HEK293 (cell line): ENCODE results near the gene RPS18.

ENCODE experiments used
- CTCF ChIA-PET: fragments of 350-600 bp; formaldehyde crosslinking; extraction: SDS; loops from one replicate; lab custom pipeline; 2021; ENCODE audit warnings: antibody characterized with exemption; lab: Yijun Ruan, JAX
- POLR2A ChIA-PET: fragments of 300-600 bp; formaldehyde crosslinking; extraction: SDS; loops from one replicate; lab custom pipeline; 2020; ENCODE audit warnings: antibody characterized with exemption, inconsistent platforms; lab: Yijun Ruan, JAX
- H3K27ac ChIP-seq: fragments of 200-500 bp; sonication (Bioruptor generic); 2 replicates; pipeline ENCODE4 v1.5.1; 2014; ENCODE audit warnings: low read depth, low read length, control low read depth, inconsistent platforms; ENCODE audit errors: extremely low read depth
- H3K36me3 ChIP-seq, 2 experiments: fragments of 200-500 bp in 1 of 2; sonication (Bioruptor generic) in 1 of 2; 1 replicate in 1 of 2; 2 replicates in 1 of 2; pipeline ENCODE4 v1.5.1; 2014 to 2017; ENCODE audit warnings: inconsistent platforms in 2 of 2, low read length in 2 of 2; ENCODE audit not compliant: control insufficient read depth in 2 of 2, insufficient read depth in 1 of 2
- H3K4me1 ChIP-seq: fragments of 200-500 bp; sonication (Bioruptor generic); 2 replicates; pipeline ENCODE4 v1.5.1; 2014; ENCODE audit warnings: mild to moderate bottlenecking, low read length, inconsistent platforms; ENCODE audit not compliant: control insufficient read depth, insufficient read depth
- H3K4me3 ChIP-seq: 2 replicates; pipeline ENCODE4 v1.5.1; 2011; ENCODE audit warnings: low read depth, mild to moderate bottlenecking, control low read depth, low read length, moderate library complexity
- H3K9me3 ChIP-seq: fragments of 200-500 bp; sonication (Bioruptor generic); 2 replicates; pipeline ENCODE4 v1.5.1; 2014; ENCODE audit warnings: low read depth, low read length, inconsistent platforms; ENCODE audit not compliant: control insufficient read depth, insufficient read depth
- GLIS2 ChIP-seq: fragments of 450-650 bp; formaldehyde crosslinking; IDR thresholded peaks from 2 replicates; pipeline ENCODE4 v1.5.1; 2016; ENCODE audit warnings: missing biosample characterization, missing genetic modification characterization
- WT1 ChIP-seq: fragments of 450-650 bp; formaldehyde crosslinking; IDR thresholded peaks from 2 replicates; pipeline ENCODE4 v1.5.1; 2016; ENCODE audit warnings: missing biosample characterization, missing genetic modification characterization
- ZBTB8A ChIP-seq: fragments of 450-650 bp; formaldehyde crosslinking; IDR thresholded peaks from 2 replicates; pipeline ENCODE4 v1.5.1; 2016; ENCODE audit warnings: missing biosample characterization, missing genetic modification characterization
- ZFHX2 ChIP-seq: fragments of 450-650 bp; formaldehyde crosslinking; conservative IDR thresholded peaks from 2 replicates; pipeline ENCODE4 v1.5.1; 2016; ENCODE audit warnings: missing biosample characterization, missing genetic modification characterization
- ZNF274 ChIP-seq, 2 experiments: fragments of 200-500 bp in 1 of 2; fragments of 450-650 bp in 1 of 2; sonication (Bioruptor generic) in 1 of 2; formaldehyde crosslinking in 1 of 2; IDR thresholded peaks; 2 replicates each; pipeline versions ENCODE4 v1.5.1 to v1.6.1; 2014 to 2016; ENCODE audit warnings: borderline replicate concordance in 1 of 2, inconsistent platforms in 1 of 2, low read length in 1 of 2, missing biosample characterization in 1 of 2, missing genetic modification characterization in 1 of 2
- ZNF501 ChIP-seq: fragments of 450-650 bp; formaldehyde crosslinking; IDR thresholded peaks from 2 replicates; pipeline ENCODE4 v1.5.1; 2016; ENCODE audit warnings: missing biosample characterization, missing genetic modification characterization
- ZNF596 ChIP-seq: fragments of 450-650 bp; IDR thresholded peaks from 2 replicates; pipeline ENCODE4 v1.5.0; 2018; ENCODE audit warnings: missing biosample characterization, mild to moderate bottlenecking, missing genetic modification characterization, moderate library complexity
- ZNF600 ChIP-seq: fragments of 450-650 bp; formaldehyde crosslinking; IDR thresholded peaks from 2 replicates; pipeline ENCODE4 v1.5.1; 2016; ENCODE audit warnings: missing biosample characterization, missing genetic modification characterization
- ZNF660 ChIP-seq: fragments of 450-650 bp; IDR thresholded peaks from 2 replicates; pipeline ENCODE4 v1.5.1; 2018; ENCODE audit warnings: missing biosample characterization, mild to moderate bottlenecking, missing genetic modification characterization
- ZNF664 ChIP-seq: fragments of 450-650 bp; formaldehyde crosslinking; IDR thresholded peaks from 2 replicates; pipeline ENCODE4 v1.5.1; 2016; ENCODE audit warnings: missing biosample characterization, missing genetic modification characterization
- ZNF768 ChIP-seq: fragments of 450-650 bp; formaldehyde crosslinking; IDR thresholded peaks from 2 replicates; pipeline ENCODE4 v1.5.1; 2018; ENCODE audit warnings: missing biosample characterization, mild to moderate bottlenecking, missing genetic modification characterization
- ZNF843 ChIP-seq: fragments of 450-650 bp; formaldehyde crosslinking; IDR thresholded peaks from 2 replicates; pipeline ENCODE4 v1.5.1; 2016; ENCODE audit warnings: missing biosample characterization, missing genetic modification characterization
- ZSCAN30 ChIP-seq: fragments of 450-650 bp; IDR thresholded peaks from 2 replicates; pipeline ENCODE4 v1.5.1; 2018; ENCODE audit warnings: missing biosample characterization, mild to moderate bottlenecking, missing genetic modification characterization, moderate library complexity
- TF ChIP-seq, protein P1 (sequence below): fragments of 450-650 bp; formaldehyde crosslinking; IDR thresholded peaks from 2 replicates; pipeline ENCODE4 v1.5.1; 2016; ENCODE audit warnings: missing biosample characterization, missing genetic modification characterization, borderline replicate concordance
- TF ChIP-seq, protein P2 (sequence below): fragments of 450-650 bp; formaldehyde crosslinking; IDR thresholded peaks from 2 replicates; pipeline ENCODE4 v1.5.1; 2016; ENCODE audit warnings: missing biosample characterization, missing genetic modification characterization, low read depth
- TF ChIP-seq, protein P3 (sequence below): fragments of 450-650 bp; formaldehyde crosslinking; IDR thresholded peaks from 2 replicates; pipeline ENCODE4 v1.5.1; 2016; ENCODE audit warnings: missing biosample characterization, missing genetic modification characterization
- TF ChIP-seq, protein P4 (sequence below): fragments of 450-650 bp; formaldehyde crosslinking; IDR thresholded peaks from 2 replicates; pipeline ENCODE4 v1.5.1; 2016; ENCODE audit warnings: missing biosample characterization, missing genetic modification characterization

Gene RPS18

DNA sequence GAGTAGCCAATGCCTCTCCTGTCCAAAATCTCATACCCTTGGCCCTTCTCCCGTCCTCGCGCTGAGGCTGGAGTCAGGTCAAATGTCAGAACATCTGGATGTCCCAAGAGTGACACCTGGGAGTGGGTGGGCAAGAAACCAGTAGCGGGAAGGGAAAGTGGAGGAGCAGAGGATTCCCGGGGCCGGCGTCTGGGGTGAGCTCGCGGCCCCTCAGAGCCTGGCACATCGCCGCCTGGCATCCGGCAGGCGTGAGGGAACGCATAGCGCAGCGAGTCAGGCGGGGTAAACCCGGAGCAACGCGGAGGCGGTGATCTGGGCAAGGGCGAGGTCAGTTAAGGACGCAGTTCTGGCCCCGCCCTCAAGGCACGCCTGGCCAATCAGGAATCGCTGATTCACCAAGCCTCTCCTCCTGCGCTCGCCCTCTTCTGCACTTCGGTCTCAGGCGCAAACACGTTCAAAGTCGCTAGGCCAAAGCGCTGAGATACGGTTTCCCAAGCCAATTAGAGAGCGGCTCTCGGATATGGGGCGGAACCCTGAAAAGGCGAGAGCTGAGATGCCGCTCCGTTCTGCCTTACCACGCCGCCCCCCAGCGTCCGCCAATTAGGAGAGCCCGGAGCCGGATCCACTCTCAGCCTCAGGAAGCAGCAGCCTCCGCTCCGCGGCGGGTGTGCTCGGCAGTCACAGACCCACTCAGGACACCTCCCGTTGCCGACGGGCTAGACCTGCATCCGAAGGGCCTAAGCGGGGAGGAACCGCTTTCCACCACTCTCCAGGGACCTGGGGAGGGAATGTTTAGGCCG, 22.7 kb upstream of the RPS18 start (continued):
- TF ChIP-seq, protein P1, sequence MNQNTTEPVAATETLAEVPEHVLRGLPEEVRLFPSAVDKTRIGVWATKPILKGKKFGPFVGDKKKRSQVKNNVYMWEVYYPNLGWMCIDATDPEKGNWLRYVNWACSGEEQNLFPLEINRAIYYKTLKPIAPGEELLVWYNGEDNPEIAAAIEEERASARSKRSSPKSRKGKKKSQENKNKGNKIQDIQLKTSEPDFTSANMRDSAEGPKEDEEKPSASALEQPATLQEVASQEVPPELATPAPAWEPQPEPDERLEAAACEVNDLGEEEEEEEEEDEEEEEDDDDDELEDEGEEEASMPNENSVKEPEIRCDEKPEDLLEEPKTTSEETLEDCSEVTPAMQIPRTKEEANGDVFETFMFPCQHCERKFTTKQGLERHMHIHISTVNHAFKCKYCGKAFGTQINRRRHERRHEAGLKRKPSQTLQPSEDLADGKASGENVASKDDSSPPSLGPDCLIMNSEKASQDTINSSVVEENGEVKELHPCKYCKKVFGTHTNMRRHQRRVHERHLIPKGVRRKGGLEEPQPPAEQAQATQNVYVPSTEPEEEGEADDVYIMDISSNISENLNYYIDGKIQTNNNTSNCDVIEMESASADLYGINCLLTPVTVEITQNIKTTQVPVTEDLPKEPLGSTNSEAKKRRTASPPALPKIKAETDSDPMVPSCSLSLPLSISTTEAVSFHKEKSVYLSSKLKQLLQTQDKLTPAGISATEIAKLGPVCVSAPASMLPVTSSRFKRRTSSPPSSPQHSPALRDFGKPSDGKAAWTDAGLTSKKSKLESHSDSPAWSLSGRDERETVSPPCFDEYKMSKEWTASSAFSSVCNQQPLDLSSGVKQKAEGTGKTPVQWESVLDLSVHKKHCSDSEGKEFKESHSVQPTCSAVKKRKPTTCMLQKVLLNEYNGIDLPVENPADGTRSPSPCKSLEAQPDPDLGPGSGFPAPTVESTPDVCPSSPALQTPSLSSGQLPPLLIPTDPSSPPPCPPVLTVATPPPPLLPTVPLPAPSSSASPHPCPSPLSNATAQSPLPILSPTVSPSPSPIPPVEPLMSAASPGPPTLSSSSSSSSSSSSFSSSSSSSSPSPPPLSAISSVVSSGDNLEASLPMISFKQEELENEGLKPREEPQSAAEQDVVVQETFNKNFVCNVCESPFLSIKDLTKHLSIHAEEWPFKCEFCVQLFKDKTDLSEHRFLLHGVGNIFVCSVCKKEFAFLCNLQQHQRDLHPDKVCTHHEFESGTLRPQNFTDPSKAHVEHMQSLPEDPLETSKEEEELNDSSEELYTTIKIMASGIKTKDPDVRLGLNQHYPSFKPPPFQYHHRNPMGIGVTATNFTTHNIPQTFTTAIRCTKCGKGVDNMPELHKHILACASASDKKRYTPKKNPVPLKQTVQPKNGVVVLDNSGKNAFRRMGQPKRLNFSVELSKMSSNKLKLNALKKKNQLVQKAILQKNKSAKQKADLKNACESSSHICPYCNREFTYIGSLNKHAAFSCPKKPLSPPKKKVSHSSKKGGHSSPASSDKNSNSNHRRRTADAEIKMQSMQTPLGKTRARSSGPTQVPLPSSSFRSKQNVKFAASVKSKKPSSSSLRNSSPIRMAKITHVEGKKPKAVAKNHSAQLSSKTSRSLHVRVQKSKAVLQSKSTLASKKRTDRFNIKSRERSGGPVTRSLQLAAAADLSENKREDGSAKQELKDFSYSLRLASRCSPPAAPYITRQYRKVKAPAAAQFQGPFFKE (tag by site-specific recombination), result no peak
- peak; percentile 80 for TF ChIP-seq ZFHX2
- 0 out of 2 replicates have a peak, but pooled peaks have one; percentile 28 for TF ChIP-seq ZNF501
- peak; percentile 71 for TF ChIP-seq GLIS2 (tag by site-specific recombination)
- TF ChIP-seq ZNF664 (tag by site-specific recombination), result no peak
- TF ChIP-seq ZNF596 (tag by site-specific recombination), result no peak
- 0 out of 2 replicates have a peak, but pooled peaks have one; percentile 36 for TF ChIP-seq ZSCAN30 (tag by site-specific recombination)
- no peak; the same call in 1 of the 2 replicates for TF ChIP-seq ZNF843 (tag by site-specific recombination)
- peak; percentile 28; the same call in 1 of the 2 replicates for TF ChIP-seq ZBTB8A (tag by site-specific recombination)
- TF ChIP-seq, protein P2, sequence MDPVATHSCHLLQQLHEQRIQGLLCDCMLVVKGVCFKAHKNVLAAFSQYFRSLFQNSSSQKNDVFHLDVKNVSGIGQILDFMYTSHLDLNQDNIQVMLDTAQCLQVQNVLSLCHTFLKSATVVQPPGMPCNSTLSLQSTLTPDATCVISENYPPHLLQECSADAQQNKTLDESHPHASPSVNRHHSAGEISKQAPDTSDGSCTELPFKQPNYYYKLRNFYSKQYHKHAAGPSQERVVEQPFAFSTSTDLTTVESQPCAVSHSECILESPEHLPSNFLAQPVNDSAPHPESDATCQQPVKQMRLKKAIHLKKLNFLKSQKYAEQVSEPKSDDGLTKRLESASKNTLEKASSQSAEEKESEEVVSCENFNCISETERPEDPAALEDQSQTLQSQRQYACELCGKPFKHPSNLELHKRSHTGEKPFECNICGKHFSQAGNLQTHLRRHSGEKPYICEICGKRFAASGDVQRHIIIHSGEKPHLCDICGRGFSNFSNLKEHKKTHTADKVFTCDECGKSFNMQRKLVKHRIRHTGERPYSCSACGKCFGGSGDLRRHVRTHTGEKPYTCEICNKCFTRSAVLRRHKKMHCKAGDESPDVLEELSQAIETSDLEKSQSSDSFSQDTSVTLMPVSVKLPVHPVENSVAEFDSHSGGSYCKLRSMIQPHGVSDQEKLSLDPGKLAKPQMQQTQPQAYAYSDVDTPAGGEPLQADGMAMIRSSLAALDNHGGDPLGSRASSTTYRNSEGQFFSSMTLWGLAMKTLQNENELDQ (tag by site-specific recombination), result no peak
- TF ChIP-seq ZNF274 (IDR thresholded peaks at IDR 0.05; ENCODE audit: low read length), result no peak
- no peak for TF ChIP-seq ZNF274 (tag by site-specific recombination; IDR thresholded peaks at IDR 0.05; ENCODE audit: borderline replicate concordance)

DNA sequence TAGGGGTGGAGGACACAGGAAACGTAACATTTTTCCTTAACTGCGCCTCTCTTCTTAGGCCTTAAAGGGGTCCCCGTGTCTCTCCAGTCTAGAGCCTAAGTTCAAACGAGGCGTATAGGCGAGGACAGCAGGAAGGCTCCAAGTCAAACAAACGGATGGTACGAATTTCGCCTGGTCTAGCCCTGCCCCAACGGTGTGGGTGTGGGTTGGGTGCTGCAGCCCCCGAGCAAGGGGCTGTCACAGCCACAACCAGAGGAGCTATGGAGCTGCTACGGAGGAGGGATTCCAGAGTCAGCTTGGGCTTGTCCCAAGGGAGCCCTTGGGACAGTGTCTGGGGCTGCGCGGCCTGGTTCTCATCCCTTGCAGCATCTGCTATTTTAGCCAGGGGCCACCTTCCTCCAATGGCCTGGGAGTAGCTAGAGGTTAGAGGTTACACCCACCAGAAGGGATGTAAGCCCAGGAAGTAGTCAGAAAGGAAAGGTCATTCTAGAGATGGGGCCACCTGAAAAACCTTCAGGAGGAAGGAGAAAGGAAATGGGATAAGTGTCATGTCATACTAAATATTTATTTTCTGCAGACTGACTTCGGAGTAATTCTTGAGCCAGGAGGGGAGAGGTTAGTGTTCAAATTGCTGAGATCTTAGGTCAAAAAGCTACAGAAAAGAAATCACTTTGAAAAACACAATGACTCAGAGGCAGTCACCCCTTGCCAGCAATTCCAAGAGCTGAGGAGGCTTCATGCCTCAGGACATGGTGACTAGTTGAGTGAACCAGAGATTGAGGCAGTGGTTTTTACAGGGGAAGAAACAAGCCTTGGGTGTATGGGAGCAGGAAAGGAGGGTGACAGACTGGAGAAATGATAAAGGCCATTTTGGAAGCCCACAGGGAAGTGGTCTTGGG, 21.9 kb upstream of the RPS18 start:
- ChIA-PET POLR2A (interaction anchor here (0.6 to 4.8 kb wide), 25 partner anchors 10 to 355 kb away, joined by 3 to 65 read pairs (median 5); partner anchors contain the start of genes B3GALT4, HSD17B8, PFDN6 and RGL2), CTCF (interaction anchor here (0.6 to 6.1 kb wide), 20 partner anchors 10 to 411 kb away, joined by 3 to 76 read pairs (median 12); partner anchors contain the start of genes HSD17B8, RING1, RPS18 and TAP2)
- Histone ChIP-seq H3K4me3 (peak overlapping the region; percentile 62), H3K36me3 (peaks cover 14 to 20% of the 10 kb centered on the region in 2 experiments; a peak in 2 of 3 replicates), H3K9me3 (no peaks in the 10 kb centered on the region), H3K27ac (peak overlapping the region; percentile 81), H3K4me1 (peaks cover 12% of the 10 kb centered on the region)
- TF ChIP-seq ZSCAN30 (tag by site-specific recombination), result 0 out of 2 replicates have a peak, but pooled peaks have one; percentile 13
- TF ChIP-seq WT1 (tag by site-specific recombination), result no peak
- 0 out of 2 replicates have a peak, but pooled peaks have one; percentile 48 for TF ChIP-seq ZFHX2
- TF ChIP-seq ZNF768 (tag by site-specific recombination), result no peak
- TF ChIP-seq, protein P3, sequence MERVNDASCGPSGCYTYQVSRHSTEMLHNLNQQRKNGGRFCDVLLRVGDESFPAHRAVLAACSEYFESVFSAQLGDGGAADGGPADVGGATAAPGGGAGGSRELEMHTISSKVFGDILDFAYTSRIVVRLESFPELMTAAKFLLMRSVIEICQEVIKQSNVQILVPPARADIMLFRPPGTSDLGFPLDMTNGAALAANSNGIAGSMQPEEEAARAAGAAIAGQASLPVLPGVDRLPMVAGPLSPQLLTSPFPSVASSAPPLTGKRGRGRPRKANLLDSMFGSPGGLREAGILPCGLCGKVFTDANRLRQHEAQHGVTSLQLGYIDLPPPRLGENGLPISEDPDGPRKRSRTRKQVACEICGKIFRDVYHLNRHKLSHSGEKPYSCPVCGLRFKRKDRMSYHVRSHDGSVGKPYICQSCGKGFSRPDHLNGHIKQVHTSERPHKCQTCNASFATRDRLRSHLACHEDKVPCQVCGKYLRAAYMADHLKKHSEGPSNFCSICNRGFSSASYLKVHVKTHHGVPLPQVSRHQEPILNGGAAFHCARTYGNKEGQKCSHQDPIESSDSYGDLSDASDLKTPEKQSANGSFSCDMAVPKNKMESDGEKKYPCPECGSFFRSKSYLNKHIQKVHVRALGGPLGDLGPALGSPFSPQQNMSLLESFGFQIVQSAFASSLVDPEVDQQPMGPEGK, result no peak; the same call in 1 of the 2 replicates
- TF ChIP-seq ZNF600 (tag by site-specific recombination), result 0 out of 2 replicates have a peak, but pooled peaks have one; percentile 32
- TF ChIP-seq ZNF660, result peak; percentile 9; the same call in 1 of the 2 replicates
- TF ChIP-seq, protein P4, sequence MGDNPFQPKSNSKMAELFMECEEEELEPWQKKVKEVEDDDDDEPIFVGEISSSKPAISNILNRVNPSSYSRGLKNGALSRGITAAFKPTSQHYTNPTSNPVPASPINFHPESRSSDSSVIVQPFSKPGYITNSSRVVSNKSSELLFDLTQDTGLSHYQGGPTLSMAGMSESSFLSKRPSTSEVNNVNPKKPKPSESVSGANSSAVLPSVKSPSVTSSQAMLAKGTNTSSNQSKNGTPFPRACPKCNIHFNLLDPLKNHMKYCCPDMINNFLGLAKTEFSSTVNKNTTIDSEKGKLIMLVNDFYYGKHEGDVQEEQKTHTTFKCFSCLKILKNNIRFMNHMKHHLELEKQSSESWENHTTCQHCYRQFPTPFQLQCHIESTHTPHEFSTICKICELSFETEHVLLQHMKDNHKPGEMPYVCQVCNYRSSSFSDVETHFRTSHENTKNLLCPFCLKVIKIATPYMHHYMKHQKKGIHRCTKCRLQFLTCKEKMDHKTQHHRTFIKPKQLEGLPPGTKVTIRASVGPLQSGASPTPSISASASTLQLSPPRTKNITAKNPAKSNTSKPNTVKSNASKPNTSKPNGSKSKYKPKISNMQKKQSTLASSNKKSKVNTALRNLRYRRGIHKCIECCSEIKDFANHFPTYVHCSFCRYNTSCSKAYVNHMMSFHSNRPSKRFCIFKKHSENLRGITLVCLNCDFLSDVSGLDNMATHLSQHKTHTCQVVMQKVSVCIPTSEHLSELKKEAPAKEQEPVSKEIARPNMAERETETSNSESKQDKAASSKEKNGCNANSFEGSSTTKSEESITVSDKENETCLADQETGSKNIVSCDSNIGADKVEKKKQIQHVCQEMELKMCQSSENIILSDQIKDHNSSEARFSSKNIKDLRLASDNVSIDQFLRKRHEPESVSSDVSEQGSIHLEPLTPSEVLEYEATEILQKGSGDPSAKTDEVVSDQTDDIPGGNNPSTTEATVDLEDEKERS (tag by site-specific recombination), result no peak
